ENCODE results near the gene CCL15. TPM values are rescaled to one million over a fixed set of nuclear protein-coding genes. Genes with fewer than 3 reads are reported as not detected.

Gene CCL15
- total RNA-seq, 1 donor from 2014 or later: 0.50 TPM

DNA sequence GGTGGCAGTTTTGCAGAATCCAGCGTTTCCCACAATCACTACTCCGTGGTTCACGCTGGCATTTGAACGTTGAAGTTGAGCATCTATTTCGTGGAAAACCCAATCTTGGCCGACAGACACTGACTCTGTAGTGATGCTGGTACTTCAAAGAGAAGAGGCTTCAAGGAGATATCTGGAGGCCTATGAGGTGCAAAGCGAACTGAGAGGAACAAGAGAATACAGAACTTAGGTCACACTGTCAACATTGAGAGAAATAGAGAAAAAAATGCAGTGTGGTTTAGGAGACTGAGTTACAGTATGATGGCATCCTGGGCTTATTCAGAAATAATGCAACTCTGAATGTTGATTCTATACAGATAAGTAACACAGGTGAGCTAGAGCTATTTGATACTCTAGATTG is 36.1 kb downstream of the CCL15 start:
- Histone ChIP-seq H3K36me3 (no peaks in the 10 kb centered on the region), H3K4me1 (no peaks in the 10 kb centered on the region), H3K27ac (no peak overlapping the region), H3K27me3 (ENCODE audit: low read depth) (peaks cover 4% of the 10 kb centered on the region), H3K4me3 (no peak overlapping the region), H3K9me3 (no peaks in the 10 kb centered on the region)
- intact Hi-C loops (cut with DNase I): loop anchor here (10.0 kb wide), 1 partner anchor 180 kb away; no protein-coding TSS in a partner anchor
- no peak for ATAC-seq
- no peak for DNase-seq
- TF ChIP-seq, protein P1, sequence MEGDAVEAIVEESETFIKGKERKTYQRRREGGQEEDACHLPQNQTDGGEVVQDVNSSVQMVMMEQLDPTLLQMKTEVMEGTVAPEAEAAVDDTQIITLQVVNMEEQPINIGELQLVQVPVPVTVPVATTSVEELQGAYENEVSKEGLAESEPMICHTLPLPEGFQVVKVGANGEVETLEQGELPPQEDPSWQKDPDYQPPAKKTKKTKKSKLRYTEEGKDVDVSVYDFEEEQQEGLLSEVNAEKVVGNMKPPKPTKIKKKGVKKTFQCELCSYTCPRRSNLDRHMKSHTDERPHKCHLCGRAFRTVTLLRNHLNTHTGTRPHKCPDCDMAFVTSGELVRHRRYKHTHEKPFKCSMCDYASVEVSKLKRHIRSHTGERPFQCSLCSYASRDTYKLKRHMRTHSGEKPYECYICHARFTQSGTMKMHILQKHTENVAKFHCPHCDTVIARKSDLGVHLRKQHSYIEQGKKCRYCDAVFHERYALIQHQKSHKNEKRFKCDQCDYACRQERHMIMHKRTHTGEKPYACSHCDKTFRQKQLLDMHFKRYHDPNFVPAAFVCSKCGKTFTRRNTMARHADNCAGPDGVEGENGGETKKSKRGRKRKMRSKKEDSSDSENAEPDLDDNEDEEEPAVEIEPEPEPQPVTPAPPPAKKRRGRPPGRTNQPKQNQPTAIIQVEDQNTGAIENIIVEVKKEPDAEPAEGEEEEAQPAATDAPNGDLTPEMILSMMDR (IDR thresholded peaks at IDR 0.05): no peak

DNA sequence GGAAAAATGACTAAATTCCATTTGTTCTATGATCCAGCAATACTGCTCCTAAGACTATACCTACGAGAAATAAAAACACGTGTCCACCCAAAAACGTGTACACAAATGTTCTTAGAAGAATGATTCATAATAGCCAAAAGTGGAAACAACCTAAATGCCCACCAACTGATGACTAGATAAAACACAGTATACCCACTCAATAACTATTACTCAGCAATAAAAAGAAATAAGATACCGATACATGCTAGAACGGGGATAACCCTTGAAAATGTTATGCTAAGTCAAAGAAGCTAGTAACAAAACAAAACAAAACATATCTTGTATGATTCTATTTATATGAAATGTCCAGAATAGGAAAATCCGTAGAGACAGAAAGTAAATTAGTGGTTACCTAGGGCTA is 37.7 kb downstream of the CCL15 start:
- H3K9me3 ChIP-seq: no peaks in the 10 kb centered on the region
- peaks cover 13% of the 10 kb centered on the region for H3K27me3 ChIP-seq (ENCODE audit: low read depth)
- intact Hi-C loops (cut with DNase I): loop anchor here (10.0 kb wide), 1 partner anchor 181 kb away; no protein-coding TSS in a partner anchor
- DNase-seq (no peak), ATAC-seq (no peak)
- no peaks in the 10 kb centered on the region for H3K36me3 ChIP-seq
- H3K4me3 ChIP-seq: no peak overlapping the region
- H3K4me1 ChIP-seq: no peaks in the 10 kb centered on the region
- TF ChIP-seq, protein P1 (IDR thresholded peaks at IDR 0.05): no peak
- H3K27ac ChIP-seq: no peak overlapping the region

DNA sequence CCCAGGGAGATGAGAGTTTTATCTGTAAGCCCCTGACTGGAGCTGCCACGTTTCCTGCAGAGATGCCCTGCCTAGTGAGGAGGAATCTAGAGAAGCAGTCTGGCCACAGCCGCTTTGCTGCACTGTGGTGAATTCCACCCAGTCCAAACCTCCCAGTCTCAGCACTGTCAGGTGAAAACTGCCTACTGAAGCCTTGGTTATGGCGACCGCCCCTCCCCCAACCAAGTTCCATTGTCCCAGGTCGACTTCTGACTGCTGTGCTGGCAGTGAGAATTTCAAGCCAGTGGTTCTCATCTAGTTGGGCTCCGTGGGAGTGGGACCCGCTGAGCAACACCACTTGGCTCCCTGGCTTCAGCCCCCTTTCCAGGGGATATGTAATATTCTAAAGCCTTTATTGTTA is 47.6 kb downstream of the CCL15 start:
- H3K36me3 ChIP-seq: no peaks in the 10 kb centered on the region
- ATAC-seq (no peak), DNase-seq (no peak)
- TF ChIP-seq, protein P1 (IDR thresholded peaks at IDR 0.05): no peak
- peaks cover 4% of the 10 kb centered on the region for H3K27me3 ChIP-seq (ENCODE audit: low read depth)
- no peak overlapping the region for H3K4me3 ChIP-seq
- H3K27ac ChIP-seq: no peak overlapping the region
- intact Hi-C loops (cut with DNase I): no loop called here
- no peaks in the 10 kb centered on the region for H3K9me3 ChIP-seq
- H3K4me1 ChIP-seq: no peaks in the 10 kb centered on the region

DNA sequence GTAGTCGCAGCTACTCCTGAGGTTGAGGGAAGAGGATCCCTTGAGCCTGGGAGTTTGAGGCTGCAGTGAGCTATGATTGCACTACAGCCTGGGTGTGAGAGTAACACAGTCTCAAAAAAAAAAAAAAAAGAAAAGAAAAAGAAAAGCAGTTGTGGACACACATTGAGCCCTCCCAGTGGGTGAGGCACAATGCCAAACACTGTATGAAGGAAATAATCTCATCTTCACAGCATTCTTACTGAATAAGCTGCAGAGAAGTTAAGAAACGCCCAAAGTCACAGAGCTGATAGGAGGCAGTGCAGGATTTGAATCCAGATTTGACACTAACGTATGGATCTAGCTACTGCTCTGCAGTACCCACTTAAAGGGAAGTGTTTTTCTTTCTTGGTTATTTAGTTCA is 52.0 kb downstream of the CCL15 start:
- H3K27me3 ChIP-seq (ENCODE audit: low read depth): no peaks in the 10 kb centered on the region
- intact Hi-C loops (cut with DNase I): no loop called here

DNA sequence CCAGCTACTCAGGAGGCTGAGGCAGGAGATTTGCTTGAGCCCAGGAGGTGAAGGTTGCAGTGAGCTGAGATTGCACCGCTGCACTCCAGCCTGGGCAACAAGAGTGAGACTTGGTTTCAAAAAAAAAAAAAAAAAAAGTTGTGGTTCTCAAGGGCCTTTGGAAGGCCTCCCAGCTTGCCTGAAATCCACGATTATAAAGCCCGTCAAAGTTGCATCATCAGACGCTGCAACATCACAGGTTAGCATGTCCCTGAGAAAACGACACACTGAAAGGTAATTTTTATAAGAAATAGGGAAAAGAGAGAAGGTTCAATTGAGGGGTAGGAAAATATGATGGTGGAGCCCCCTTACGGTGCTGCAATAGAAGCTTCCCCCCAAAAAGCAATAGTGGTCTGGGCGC is 53.3 kb downstream of the CCL15 start:
- ATAC-seq (no peak), DNase-seq (no peak)
- Histone ChIP-seq H3K4me1 (no peaks in the 10 kb centered on the region), H3K27me3 (ENCODE audit: low read depth) (no peaks in the 10 kb centered on the region), H3K4me3 (no peak overlapping the region), H3K36me3 (no peaks in the 10 kb centered on the region), H3K9me3 (no peaks in the 10 kb centered on the region), H3K27ac (no peak overlapping the region)
- TF ChIP-seq, protein P1 (IDR thresholded peaks at IDR 0.05): no peak
- intact Hi-C loops (cut with DNase I): no loop called here

More for the DNA sequence above, 52.0 kb downstream of the CCL15 start:
- ATAC-seq (no peak), DNase-seq (no peak)
- Histone ChIP-seq H3K4me1 (no peaks in the 10 kb centered on the region), H3K4me3 (no peak overlapping the region), H3K9me3 (no peaks in the 10 kb centered on the region), H3K27ac (no peak overlapping the region), H3K36me3 (no peaks in the 10 kb centered on the region)
- TF ChIP-seq, protein P1 (IDR thresholded peaks at IDR 0.05): no peak

Other genes with a start within 250 kb of the CCL15 start
- 3.1 TPM for gene GAS2L2, start 248.3 kb downstream of the CCL15 start, total RNA-seq
- not detected for gene C17orf50, start 240.7 kb downstream of the CCL15 start, total RNA-seq
- 40.9 TPM for gene MMP28, start 205.9 kb downstream of the CCL15 start, total RNA-seq
- 143 TPM for gene TAF15, start 192.1 kb downstream of the CCL15 start, total RNA-seq
- 0.21 TPM for gene HEATR9, start 132.7 kb downstream of the CCL15 start, total RNA-seq
- 18.2 TPM for gene CCL5, start 121.2 kb downstream of the CCL15 start, total RNA-seq
- not detected for gene RDM1, start 70.8 kb downstream of the CCL15 start, total RNA-seq
- not detected for gene LYZL6, start 57.8 kb downstream of the CCL15 start, total RNA-seq
- 0.50 TPM for gene CCL16, start 20.1 kb downstream of the CCL15 start, total RNA-seq
- gene CCL14, start 14.8 kb downstream of the CCL15 start, total RNA-seq: 20.7 TPM
- 5.1 TPM for gene CCL23, start 16.4 kb upstream of the CCL15 start, total RNA-seq
- gene CCL18, start 62.7 kb upstream of the CCL15 start, total RNA-seq: 146 TPM
- gene CCL3, start 88.6 kb upstream of the CCL15 start, total RNA-seq: 8.5 TPM
- gene CCL4, start 102.3 kb upstream of the CCL15 start, total RNA-seq: 11.9 TPM
- 11.1 TPM for gene TBC1D3B, start 175.1 kb upstream of the CCL15 start, total RNA-seq
- 1.6 TPM for gene CCL3L1, start 195.2 kb upstream of the CCL15 start, total RNA-seq
- gene CCL4L2, start 209.5 kb upstream of the CCL15 start, total RNA-seq: 2.6 TPM